Epithelial cell of proximal tubule (primary cell): Measurements from ENCODE around the gene SMC5. TPM values are rescaled to one million over a fixed set of nuclear protein-coding genes. Genes with fewer than 3 reads are reported as not detected.
"Not testable (repeated sequence)": the region's sequence is repeated elsewhere in the genome, so short reads cannot be mapped to it uniquely, and the experiment has no call there.

Experiments
- DNase-seq: peaks from one replicate; pipeline ENCODE4 v3.0.0-alpha.2; 2011; ENCODE audit warnings: low read depth
- H3K4me3 ChIP-seq: 2 replicates; pipeline ENCODE4 v1.5.1; 2011; ENCODE audit warnings: low read depth, mild to moderate bottlenecking, low read length
- total RNA-seq: library from RNA; depleted of rRNA; stranded (reverse); fragments of >200 nt; gene quantifications from 2 replicates; pipeline ENCODE4 v1.2.3, GENCODE V29; 2015
- TF ChIP-seq, protein P1 (sequence below): conservative IDR thresholded peaks from 2 replicates; pipeline ENCODE4 v1.5.1; 2012; ENCODE audit warnings: low read depth, mild to moderate bottlenecking, low read length

SMC5 gene
- total RNA-seq, 1 donor from 2014 or later = 46.7 TPM

DNA sequence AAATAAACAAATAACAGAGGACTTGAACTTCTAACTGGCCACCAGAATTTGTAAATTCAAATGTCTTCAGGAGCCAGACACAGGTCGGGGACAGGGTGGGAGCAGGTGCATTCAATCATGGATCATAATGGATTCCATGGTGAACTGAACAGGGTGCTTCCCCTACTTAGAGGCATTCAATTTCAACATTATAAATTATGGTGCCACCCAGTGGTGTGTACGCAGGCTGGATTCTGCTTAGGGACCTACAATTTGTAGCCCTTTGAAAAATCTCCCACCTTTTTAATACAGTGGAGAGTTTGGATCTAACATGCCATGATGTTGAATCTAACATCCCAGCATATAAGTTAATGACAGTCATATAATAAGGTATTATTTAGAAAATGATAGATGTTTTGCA, 133.4 kb downstream of the SMC5 start:
- TF ChIP-seq, protein P1, sequence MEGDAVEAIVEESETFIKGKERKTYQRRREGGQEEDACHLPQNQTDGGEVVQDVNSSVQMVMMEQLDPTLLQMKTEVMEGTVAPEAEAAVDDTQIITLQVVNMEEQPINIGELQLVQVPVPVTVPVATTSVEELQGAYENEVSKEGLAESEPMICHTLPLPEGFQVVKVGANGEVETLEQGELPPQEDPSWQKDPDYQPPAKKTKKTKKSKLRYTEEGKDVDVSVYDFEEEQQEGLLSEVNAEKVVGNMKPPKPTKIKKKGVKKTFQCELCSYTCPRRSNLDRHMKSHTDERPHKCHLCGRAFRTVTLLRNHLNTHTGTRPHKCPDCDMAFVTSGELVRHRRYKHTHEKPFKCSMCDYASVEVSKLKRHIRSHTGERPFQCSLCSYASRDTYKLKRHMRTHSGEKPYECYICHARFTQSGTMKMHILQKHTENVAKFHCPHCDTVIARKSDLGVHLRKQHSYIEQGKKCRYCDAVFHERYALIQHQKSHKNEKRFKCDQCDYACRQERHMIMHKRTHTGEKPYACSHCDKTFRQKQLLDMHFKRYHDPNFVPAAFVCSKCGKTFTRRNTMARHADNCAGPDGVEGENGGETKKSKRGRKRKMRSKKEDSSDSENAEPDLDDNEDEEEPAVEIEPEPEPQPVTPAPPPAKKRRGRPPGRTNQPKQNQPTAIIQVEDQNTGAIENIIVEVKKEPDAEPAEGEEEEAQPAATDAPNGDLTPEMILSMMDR = peak; percentile 54
- H3K4me3 ChIP-seq = no peak overlapping the region
- DNase-seq = no peak

DNA sequence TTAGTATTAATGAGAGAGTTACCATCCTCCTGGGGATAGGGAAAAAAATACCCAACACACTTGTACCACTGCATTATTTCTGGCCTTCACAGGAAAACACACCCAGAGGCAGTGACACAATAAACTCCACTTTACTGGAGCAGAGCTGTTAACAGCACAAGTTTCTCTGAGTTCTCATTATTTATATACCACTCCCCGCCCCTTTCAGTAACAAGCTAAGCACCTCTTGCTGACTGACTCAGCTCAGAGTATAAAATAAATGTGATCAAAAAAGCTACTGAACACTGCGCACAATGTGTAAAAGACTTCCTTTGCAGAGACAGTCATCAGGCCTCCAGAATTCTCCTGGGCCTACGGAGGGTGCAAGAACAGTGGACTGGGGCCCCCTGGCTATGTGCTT, 134.1 kb downstream of the SMC5 start:
- TF ChIP-seq, protein P1 = no peak
- no peak overlapping the region for H3K4me3 ChIP-seq
- DNase-seq = no peak

DNA sequence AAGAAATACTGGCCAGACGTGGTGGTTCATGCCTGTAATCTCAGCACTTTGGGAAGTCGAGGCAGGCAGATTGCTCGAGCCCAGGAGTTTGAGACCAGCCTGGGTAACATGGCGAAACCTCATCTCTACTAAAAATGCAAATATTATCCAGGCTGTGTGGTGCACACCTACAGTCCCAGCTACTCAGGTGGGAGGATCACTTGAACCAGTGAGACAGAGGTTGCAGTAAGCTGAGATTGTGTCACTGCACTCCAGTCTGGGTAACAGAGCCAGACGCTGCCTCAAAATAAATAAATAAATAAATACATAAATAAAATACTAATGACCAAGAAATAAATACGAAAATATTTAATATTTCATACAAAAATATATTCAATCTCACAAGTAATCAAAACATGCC, 136.9 kb downstream of the SMC5 start:
- H3K4me3 ChIP-seq = no peak overlapping the region
- DNase-seq = no peak
- TF ChIP-seq, protein P1 = no peak

DNA sequence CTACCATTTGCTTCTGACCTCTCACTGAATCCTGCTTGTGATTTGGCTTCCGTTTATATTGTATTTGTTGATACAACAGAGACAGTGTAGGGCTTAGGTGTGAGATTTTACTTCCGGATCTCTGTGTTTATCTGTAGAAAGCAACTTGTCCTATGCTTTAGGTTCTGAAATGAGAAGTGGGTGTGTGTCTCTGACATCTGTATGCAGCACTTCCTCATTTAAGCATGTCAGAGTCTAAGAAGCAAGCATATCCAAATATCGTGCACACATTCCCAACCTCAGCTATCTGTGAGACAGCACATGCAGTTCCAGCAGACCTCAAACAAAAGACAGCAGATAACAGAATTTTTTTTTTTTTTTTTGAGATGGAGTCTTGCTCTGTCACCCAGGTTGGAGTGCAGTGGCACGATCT, 139.4 kb downstream of the SMC5 start:
- DNase-seq = no peak
- TF ChIP-seq, protein P1 = no peak
- no peak overlapping the region for H3K4me3 ChIP-seq

DNA sequence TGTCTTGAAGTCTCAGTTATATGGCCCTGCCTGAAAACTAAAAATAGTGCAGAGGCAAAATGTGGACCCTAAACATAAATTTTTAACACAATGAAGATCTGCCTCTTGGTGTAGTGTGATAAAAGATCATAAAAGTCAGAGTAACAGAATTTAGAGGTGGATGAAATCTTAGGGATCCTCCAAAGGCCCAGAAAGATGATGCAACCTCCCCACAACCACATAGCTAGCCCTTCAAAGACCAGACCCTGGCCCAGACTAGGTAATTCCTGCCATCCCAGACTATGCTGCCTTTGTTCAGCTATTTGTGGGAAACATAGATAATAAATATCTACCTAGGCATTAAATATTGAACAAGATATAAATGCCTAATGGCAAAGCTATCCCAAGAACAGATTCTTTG, 140.4 kb downstream of the SMC5 start:
- TF ChIP-seq, protein P1 = no peak
- H3K4me3 ChIP-seq = no peak overlapping the region
- no peak for DNase-seq

DNA sequence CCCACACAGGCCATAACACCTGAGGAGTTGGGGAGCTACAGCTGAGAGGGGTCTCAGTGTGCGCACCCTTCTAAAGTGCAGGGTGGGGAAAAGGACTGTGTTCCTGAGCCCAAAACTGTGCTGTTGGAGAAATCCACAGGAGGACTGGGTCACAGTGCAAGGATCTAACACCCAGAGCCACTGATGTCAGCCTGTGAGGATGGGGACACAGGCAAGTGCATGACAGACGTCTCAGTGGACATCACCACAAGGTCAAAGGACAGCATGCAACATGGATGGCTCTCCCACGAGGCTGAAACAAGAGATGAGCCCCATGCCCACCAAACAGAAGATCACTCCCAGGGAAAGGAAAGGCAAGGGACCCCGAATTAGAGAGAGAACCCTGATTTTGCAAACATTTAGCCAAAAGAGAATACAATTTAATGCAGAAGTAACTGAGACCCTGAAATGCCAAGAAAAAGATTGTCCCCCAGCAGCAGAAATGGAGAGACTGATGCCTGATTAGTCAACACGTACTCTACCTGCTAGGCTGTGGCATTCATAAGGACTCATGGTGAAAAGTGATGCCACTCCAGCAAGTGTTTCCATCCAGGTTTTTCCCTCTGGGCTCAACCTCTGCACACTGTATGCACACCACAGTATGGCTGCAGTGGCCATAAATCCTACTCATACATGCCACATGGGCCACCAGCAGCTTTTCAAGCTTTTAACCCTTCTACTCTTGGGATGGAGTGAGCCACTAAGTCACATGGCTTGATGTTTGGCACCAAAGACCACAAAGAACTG, 141.5 kb downstream of the SMC5 start:
- H3K4me3 ChIP-seq = no peak overlapping the region
- TF ChIP-seq, protein P1 = no peak
- DNase-seq = no peak

DNA sequence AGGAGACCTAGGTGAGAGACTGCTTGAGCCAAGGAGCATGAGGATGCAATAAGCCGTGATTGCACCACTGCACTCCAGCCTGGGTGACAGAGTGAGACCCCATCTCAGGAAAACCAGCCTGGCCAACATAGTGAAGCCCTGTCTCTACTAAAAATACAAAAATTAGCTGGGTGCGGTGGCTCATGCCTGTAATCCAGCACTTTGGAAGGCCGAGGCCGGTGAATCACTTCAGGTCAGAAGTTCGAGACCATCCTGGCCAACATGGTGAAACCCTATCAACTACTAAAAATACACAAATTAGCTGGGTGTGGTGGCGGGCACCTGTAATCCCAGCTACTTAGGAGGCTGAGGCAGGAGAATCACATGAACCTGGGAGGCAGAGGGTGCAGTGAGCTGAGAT, 142.5 kb downstream of the SMC5 start:
- H3K4me3 ChIP-seq, DNase-seq: not testable (repeated sequence)
